Cardiac muscle cell (in vitro differentiated cells and primary cell): ENCODE data around the gene KDM4C. TPM values are rescaled to one million over a fixed set of nuclear protein-coding genes. Genes with fewer than 3 reads are reported as not detected.
"Not testable (repeated sequence)": the region's sequence is repeated elsewhere in the genome, so short reads cannot be mapped to it uniquely, and the experiment has no call there.

Experiments
- DNase-seq, 2 donors: peaks; one replicate each; pipeline versions ENCODE4 v3.0.0 to v3.0.0-alpha.2; 2010 to 2017; ENCODE audit warnings: low read depth in 1 of 2, low spot score in 1 of 2
- H3K27ac ChIP-seq: fragments of 200-600 bp; sonication (generic); 2 replicates; pipeline ENCODE4 v1.5.1; 2016
- H3K27me3 ChIP-seq: fragments of 200-600 bp; sonication (generic); 2 replicates; pipeline ENCODE4 v1.6.0; 2016; ENCODE audit warnings: control low read depth
- H3K36me3 ChIP-seq: fragments of 200-600 bp; sonication (generic); 2 replicates; pipeline ENCODE4 v1.5.1; 2016; ENCODE audit warnings: control low read depth
- H3K4me1 ChIP-seq: fragments of 200-600 bp; sonication (generic); 2 replicates; pipeline ENCODE4 v1.8.1; 2017; ENCODE audit warnings: low read depth, mild to moderate bottlenecking, mixed run types
- H3K4me3 ChIP-seq: fragments of 200-600 bp; sonication (generic); 2 replicates; pipeline ENCODE4 v1.5.1; 2016; ENCODE audit warnings: mild to moderate bottlenecking
- H3K9me3 ChIP-seq: fragments of 200-600 bp; sonication (generic); 2 replicates; pipeline ENCODE4 v1.5.1; 2017; ENCODE audit warnings: low read depth, mild to moderate bottlenecking, control low read depth
- polyA plus RNA-seq: library from polyadenylated mRNA; unstranded; fragments of >200 nt; fragmentation: Nextera tagmentation; extraction: Ambion mirVana; gene quantifications from 2 replicates; pipeline ENCODE4 v1.2.1, GENCODE V29; 2016
- total RNA-seq: library from RNA; depleted of rRNA; stranded (reverse); fragments of >200 nt; gene quantifications from 2 replicates; pipeline ENCODE4 v1.2.3, GENCODE V29; 2016
- TF ChIP-seq, protein P1 (sequence below): IDR thresholded peaks from 2 replicates; pipeline ENCODE4 v1.5.1; 2012; ENCODE audit warnings: low read depth, mild to moderate bottlenecking, low read length

The KDM4C gene
- total and polyA plus RNA-seq, 2 experiments from 2014 or later, result 15.1 to 32.0 TPM

DNA sequence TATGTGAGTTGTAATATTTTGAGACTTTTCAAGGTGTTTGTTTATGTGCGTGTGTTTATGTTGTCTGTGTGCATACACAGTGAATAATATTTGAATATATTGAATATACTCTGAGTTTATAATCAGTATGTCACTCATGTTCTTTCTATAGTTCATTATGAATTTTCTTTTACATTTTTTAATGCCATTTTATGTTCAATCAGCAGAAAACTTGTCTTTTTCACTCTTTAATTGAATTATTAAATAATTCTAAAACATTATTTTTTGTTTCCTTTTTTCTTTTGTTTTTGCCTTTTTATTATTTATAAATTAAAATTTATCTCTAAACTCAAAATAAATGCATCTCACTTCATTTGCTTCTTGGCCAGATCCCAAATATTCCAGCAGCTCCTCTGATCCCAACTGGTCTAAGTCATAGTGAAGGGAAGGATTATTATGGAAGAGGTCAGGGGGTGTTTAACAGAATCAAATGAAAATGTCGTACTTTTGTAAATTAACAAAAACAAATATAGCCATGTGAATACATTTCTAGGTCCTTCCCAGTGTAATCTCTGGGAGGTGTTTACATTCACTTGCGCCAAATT, 188.9 kb downstream of the KDM4C start:
- no peak overlapping the region for H3K4me3 ChIP-seq
- H3K36me3 ChIP-seq, result no peaks in the 10 kb centered on the region
- no peak overlapping the region for H3K27ac ChIP-seq
- no peak for DNase-seq
- H3K27me3 ChIP-seq, result no peaks in the 10 kb centered on the region
- H3K4me1 ChIP-seq, result no peaks in the 10 kb centered on the region
- TF ChIP-seq, protein P1, sequence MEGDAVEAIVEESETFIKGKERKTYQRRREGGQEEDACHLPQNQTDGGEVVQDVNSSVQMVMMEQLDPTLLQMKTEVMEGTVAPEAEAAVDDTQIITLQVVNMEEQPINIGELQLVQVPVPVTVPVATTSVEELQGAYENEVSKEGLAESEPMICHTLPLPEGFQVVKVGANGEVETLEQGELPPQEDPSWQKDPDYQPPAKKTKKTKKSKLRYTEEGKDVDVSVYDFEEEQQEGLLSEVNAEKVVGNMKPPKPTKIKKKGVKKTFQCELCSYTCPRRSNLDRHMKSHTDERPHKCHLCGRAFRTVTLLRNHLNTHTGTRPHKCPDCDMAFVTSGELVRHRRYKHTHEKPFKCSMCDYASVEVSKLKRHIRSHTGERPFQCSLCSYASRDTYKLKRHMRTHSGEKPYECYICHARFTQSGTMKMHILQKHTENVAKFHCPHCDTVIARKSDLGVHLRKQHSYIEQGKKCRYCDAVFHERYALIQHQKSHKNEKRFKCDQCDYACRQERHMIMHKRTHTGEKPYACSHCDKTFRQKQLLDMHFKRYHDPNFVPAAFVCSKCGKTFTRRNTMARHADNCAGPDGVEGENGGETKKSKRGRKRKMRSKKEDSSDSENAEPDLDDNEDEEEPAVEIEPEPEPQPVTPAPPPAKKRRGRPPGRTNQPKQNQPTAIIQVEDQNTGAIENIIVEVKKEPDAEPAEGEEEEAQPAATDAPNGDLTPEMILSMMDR, result no peak
- no peaks in the 10 kb centered on the region for H3K9me3 ChIP-seq

DNA sequence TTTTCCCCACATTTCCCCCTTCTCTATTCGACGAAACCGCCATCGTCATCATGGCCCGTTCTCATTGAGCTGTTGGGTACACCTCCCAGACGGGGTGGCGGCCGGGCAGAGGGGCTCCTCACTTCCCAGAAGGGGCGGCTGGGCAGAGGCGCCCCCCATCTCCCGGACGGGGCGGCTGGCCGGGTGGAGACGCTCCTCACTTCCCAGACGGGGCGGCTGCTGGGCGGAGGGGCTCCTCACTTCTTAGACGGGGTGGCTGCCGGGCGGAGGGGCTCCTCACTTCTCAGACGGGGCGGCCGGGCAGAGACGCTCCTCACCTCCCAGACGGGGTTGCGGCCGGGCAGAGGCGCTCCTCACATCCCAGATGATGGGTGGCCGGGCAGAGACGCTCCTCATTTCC, 191.1 kb downstream of the KDM4C start:
- not testable (repeated sequence) for H3K27ac ChIP-seq, H3K4me1 ChIP-seq, H3K36me3 ChIP-seq, H3K4me3 ChIP-seq, DNase-seq, H3K9me3 ChIP-seq, H3K27me3 ChIP-seq

DNA sequence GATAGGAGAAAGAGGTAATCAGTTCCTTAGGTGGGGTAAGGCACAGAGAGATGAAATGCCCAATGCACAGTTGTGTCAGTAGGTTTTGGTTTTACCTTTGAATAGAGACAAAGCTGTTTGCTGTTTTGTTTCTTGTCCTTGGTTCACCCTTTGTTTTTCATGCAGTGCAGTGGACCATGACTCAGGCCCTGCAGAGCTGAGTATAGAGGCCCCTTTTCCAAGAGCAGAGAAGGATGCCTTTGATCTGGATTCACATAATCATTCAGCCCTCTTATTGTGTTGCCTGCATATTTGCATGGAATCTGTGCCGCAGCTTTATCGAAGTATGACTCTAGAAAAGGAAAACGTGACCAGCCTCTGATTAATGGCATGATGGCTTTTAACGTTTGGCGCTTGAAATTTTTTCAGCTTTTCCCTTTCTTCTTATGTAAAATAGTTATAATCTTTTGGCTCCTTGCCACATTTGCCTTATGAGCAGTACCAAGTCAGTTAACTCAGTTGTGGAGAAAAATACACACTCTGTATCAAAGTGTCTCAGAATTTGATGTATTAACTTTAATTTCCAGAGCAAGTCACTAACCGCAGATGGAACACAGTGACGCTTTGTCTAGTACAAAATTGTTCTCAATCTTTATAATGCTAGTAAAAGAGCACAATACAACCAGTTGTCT, 197.6 kb downstream of the KDM4C start:
- no peaks in the 10 kb centered on the region for H3K9me3 ChIP-seq
- peak; percentile 32 to 74 for DNase-seq
- TF ChIP-seq, protein P1, result no peak
- no peaks in the 10 kb centered on the region for H3K27me3 ChIP-seq
- H3K4me3 ChIP-seq, result no peak overlapping the region
- H3K27ac ChIP-seq, result no peak overlapping the region
- H3K36me3 ChIP-seq, result no peaks in the 10 kb centered on the region
- peaks cover 16% of the 10 kb centered on the region for H3K4me1 ChIP-seq

DNA sequence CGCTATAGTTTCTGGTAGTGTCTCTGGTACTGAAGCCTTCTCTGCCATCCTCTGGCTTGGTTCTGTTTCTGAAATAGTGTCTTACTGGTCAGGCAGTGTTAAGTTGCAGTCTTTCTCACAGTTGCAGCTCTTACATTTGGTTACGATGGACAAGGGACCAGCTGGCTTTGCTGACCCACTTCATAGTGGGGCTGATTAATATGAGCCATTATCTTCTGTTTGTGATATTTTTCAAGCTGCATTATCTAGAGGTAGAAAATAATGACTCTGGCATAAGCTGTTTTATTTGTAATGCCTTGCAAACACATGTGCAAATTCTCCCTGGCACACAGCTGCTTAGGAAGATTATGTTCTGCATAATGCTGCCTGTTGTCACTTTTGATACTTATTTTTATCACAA, 199.1 kb downstream of the KDM4C start:
- Histone ChIP-seq H3K27me3 (no peaks in the 10 kb centered on the region), H3K27ac (no peak overlapping the region), H3K36me3 (no peaks in the 10 kb centered on the region), H3K9me3 (no peaks in the 10 kb centered on the region), H3K4me3 (no peak overlapping the region), H3K4me1 (peaks cover 16% of the 10 kb centered on the region)
- TF ChIP-seq, protein P1, result no peak
- no peak for DNase-seq

DNA sequence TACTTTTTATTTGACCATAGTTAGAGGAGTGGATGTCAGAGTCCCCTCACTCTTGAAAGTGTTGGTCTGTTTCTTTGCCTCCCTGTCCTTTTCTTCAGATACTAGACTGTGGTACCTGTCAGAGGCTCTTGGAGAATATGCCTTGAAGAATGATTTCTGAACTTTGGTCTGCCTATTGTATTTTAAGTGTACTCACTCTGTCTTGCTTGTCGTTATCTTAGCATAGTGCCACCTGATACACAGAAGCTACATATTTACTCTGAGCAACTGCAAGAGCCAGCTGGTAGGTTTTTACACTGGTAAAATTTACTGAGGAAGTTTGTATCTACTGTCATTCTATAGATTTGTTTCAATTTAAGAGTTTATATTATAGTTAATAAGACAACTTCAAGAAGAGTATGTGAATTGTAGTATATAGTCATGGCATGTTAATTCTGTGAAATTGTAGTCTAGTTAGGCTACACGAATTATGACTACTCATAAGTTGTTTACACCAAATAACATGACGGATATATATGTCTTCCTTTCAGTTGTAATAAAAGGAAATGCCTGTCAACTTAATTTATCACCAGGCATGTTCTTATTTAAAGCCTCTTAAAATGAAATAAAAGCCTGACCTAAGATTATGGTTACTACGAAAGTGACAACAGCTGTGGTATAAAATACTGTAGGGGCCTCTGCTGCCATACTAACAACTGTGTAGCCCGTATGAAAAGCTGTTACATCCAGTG, 201.7 kb downstream of the KDM4C start:
- Histone ChIP-seq H3K36me3 (no peaks in the 10 kb centered on the region), H3K27ac (no peak overlapping the region), H3K27me3 (no peaks in the 10 kb centered on the region), H3K4me1 (peaks cover 16% of the 10 kb centered on the region), H3K4me3 (no peak overlapping the region), H3K9me3 (no peaks in the 10 kb centered on the region)
- DNase-seq, result peak in 1 of 2 donors; percentile 2
- TF ChIP-seq, protein P1, result no peak

DNA sequence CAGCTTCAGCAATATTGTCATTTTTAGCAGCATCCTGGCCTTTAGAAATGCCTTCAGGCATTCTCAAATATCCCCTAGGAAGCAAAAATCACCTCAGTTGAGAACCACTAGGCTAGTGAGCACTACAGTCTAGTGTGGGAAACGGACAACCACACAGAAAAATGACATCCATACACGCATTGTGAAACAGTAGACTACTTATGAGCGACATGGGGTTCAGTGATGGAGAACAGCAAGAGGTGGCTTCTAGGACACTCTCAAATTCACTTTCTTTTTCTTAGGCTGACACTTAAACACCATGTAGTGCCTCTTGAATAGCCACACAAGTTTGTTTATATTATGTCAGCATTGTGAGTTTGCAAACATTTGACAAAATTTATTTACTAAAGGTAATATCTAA, 203.0 kb downstream of the KDM4C start:
- Histone ChIP-seq H3K4me3 (no peak overlapping the region), H3K36me3 (no peaks in the 10 kb centered on the region), H3K9me3 (no peaks in the 10 kb centered on the region), H3K4me1 (peaks cover 12% of the 10 kb centered on the region), H3K27me3 (no peaks in the 10 kb centered on the region), H3K27ac (no peak overlapping the region)
- no peak for DNase-seq
- TF ChIP-seq, protein P1, result no peak
